Uterus (tissue), 2 donors: ENCODE measurements around the gene WRAP73.

Experiments used
- CTCF ChIP-seq, 4 experiments: fragments of 200-600 bp in 2 of 4; fragments of 450-650 bp in 2 of 4; sonication (generic) in 2 of 4; IDR thresholded peaks; one replicate each; pipeline ENCODE4 v1.5.1; 2016 to 2019; ENCODE audit warnings: antibody characterized with exemption in 4 of 4, mild to moderate bottlenecking in 2 of 4, moderate library complexity in 1 of 4
- POLR2A ChIP-seq, 2 donors: fragments of 450-650 bp; IDR thresholded peaks; one replicate each; pipeline ENCODE4 v1.6.1; 2016; ENCODE audit warnings: antibody characterized with exemption in 2 of 2, mild to moderate bottlenecking in 1 of 2, moderate library complexity in 1 of 2

DNA sequence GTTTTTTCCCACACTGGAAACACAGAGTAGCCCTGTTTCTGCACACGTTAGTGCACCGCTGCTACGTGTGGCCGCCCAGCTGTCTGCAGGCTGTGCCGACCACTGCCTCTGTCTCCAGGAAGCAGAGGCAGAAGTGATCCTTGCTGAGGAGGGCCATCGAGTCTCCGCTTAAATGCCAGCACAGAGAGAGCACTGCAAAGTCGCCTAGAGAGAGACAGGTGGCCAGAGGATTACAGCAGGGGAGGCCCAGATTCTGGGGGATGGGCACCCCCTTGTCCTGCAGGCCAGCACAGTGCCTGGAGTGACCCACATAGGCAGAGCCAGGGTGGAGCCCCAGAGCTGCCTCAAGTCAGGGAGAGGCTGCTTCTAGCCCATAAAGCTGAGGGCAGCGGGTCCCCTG lies 19.0 kb downstream of the WRAP73 start:
- TF ChIP-seq CTCF (IDR thresholded peaks at IDR 0.05) (no peak), POLR2A (IDR thresholded peaks at IDR 0.05) (no peak)
